K562 (cell line): ENCODE data around the gene JAK3. TPM values are rescaled to one million over a fixed set of nuclear protein-coding genes. Genes with fewer than 3 reads are reported as not detected.

Source experiments
- ATAC-seq: fragments of 200-7000 bp; cut with Tn5 transposase; 3 replicates; pipeline ENCODE4 v1.9.1; 2020; ENCODE audit warnings: moderate library complexity
- BruUV-seq: library from RNA; stranded (reverse); fragments of 400-500 nt; replicated peaks from 2 replicates; lab custom pipeline; 2021; lab: Mats Ljungman, UMichigan
- CTCF ChIA-PET: fragments of 300-600 bp; formaldehyde crosslinking; extraction: SDS; loops from one replicate; lab custom pipeline; 2021; ENCODE audit warnings: low intra/inter-chr PET ratio; lab: Yijun Ruan, JAX
- POLR2A ChIA-PET: fragments of 300-600, 350-650 bp; sonication (Branson Sonifier 250); formaldehyde crosslinking; extraction: SDS; loops from one replicate; lab custom pipeline; 2021; ENCODE audit warnings: antibody characterized with exemption, inconsistent platforms; lab: Yijun Ruan, JAX
- DNase-seq, 4 experiments: peaks; one replicate each; pipeline versions ENCODE4 v3.0.0 to v3.0.0-alpha.2; 2011 to 2018; ENCODE audit warnings: low spot score in 3 of 4, mixed read lengths in 3 of 4; ENCODE audit errors: extremely low read depth in 1 of 4
- FAIRE-seq: peaks from 2 replicates; lab custom pipeline; 2011; peaks lifted over from hg19 to GRCh38; lab: Jason Lieb, UNC
- H2AFZ ChIP-seq: 2 replicates; pipeline ENCODE4 v1.6.0; 2011; ENCODE audit warnings: low read depth, low read length, control low read depth, inconsistent platforms
- H3K27ac ChIP-seq: fragments of 200-600 bp; 3 replicates; pipeline ENCODE4 v1.8.0; 2011; ENCODE audit warnings: low read depth, mild to moderate bottlenecking, control low read depth, inconsistent platforms, low read length, moderate library complexity, mixed read lengths; ENCODE audit errors: extremely low read depth
- H3K27me3 ChIP-seq, 2 experiments: fragments of 300-600 bp in 1 of 2; 2 replicates in 1 of 2; 3 replicates in 1 of 2; pipeline versions ENCODE4 v1.6.0 to v1.8.0; 2011; ENCODE audit warnings: inconsistent platforms in 2 of 2, low read length in 2 of 2, mild to moderate bottlenecking in 1 of 2, mixed read lengths in 1 of 2, moderate library complexity in 1 of 2; ENCODE audit not compliant: control insufficient read depth in 2 of 2, insufficient read depth in 2 of 2
- H3K36me3 ChIP-seq: fragments of 300-600 bp; 3 replicates; pipeline ENCODE4 v1.8.0; 2011; ENCODE audit warnings: mild to moderate bottlenecking, low read length, inconsistent platforms; ENCODE audit not compliant: control insufficient read depth, insufficient read depth
- H3K4me1 ChIP-seq, 2 experiments: fragments of 200-600 bp in 1 of 2; replicated peaks in 1 of 2; 2 replicates in 1 of 2; 3 replicates in 1 of 2; pipeline versions ENCODE4 v1.5.1 to v1.8.0; 2011; ENCODE audit warnings: inconsistent platforms in 2 of 2, low read length in 2 of 2, mild to moderate bottlenecking in 1 of 2, mixed read lengths in 1 of 2, moderate library complexity in 1 of 2; ENCODE audit not compliant: control insufficient read depth in 2 of 2, insufficient read depth in 2 of 2
- H3K4me2 ChIP-seq: 2 replicates; pipeline ENCODE4 v1.6.1; 2011; ENCODE audit warnings: low read length, control low read depth, inconsistent platforms, mixed read lengths; ENCODE audit not compliant: insufficient read depth
- H3K4me3 ChIP-seq: fragments of 200-600 bp; sonication (generic), shearing (Covaris generic); 2 replicates; pipeline ENCODE4 v1.5.1; 2016; ENCODE audit warnings: control low read depth, inconsistent platforms
- H3K79me2 ChIP-seq: fragments of 200-600 bp; 3 replicates; pipeline ENCODE4 v1.8.0; 2011; ENCODE audit warnings: low read length, inconsistent platforms; ENCODE audit not compliant: control insufficient read depth, insufficient read depth
- H3K9ac ChIP-seq, 2 experiments: 2 replicates each; pipeline versions ENCODE4 v1.6.0 to v1.6.1; 2011; ENCODE audit warnings: low read depth in 2 of 2, low read length in 2 of 2, control low read depth in 1 of 2, inconsistent platforms in 1 of 2, mild to moderate bottlenecking in 1 of 2, mixed read lengths in 1 of 2; ENCODE audit not compliant: insufficient read depth in 1 of 2
- H3K9me1 ChIP-seq: one replicate; pipeline ENCODE4 v1.6.0; 2011; ENCODE audit warnings: inconsistent platforms, mild to moderate bottlenecking, low read length, moderate library complexity; ENCODE audit not compliant: control insufficient read depth, insufficient read depth
- H3K9me3 ChIP-seq: replicated peaks from 2 replicates; pipeline ENCODE4 v1.5.1; 2011; ENCODE audit warnings: low read depth, low read length, inconsistent platforms; ENCODE audit not compliant: control insufficient read depth, insufficient read depth
- H4K20me1 ChIP-seq: replicated peaks from 2 replicates; pipeline ENCODE4 v1.6.1; 2011; ENCODE audit warnings: low read length, inconsistent platforms, mixed read lengths; ENCODE audit not compliant: control insufficient read depth, insufficient read depth
- ATF7 ChIP-seq: fragments of 450-650 bp; IDR thresholded peaks from 2 replicates; pipeline ENCODE4 v1.7.1; 2014; ENCODE audit warnings: mild to moderate bottlenecking, moderate library complexity
- DIDO1 ChIP-seq: fragments of 450-650 bp; IDR thresholded peaks from 2 replicates; pipeline ENCODE4 v1.6.1; 2016; ENCODE audit warnings: low read depth, missing biosample characterization, missing genetic modification characterization
- GABPB1 ChIP-seq: sonication (generic); formaldehyde crosslinking; IDR thresholded peaks from 2 replicates; pipeline ENCODE4 v1.8.0; 2022; ENCODE audit warnings: mild to moderate bottlenecking, missing genetic modification reagents
- HNRNPK ChIP-seq: fragments of 200-400 bp; formaldehyde crosslinking; IDR thresholded peaks from one replicate; pipeline ENCODE4 v1.6.1; 2018; ENCODE audit warnings: mild to moderate bottlenecking, low read depth, low read length; ENCODE audit not compliant: poor library complexity, severe bottlenecking
- KDM4B ChIP-seq, 2 experiments: fragments of 450-650 bp in 1 of 2; sonication (generic) in 1 of 2; IDR thresholded peaks; 2 replicates each; pipeline ENCODE4 v1.6.1; 2016 to 2017; ENCODE audit warnings: borderline replicate concordance in 2 of 2, antibody characterized with exemption in 1 of 2, low read depth in 1 of 2, mild to moderate bottlenecking in 1 of 2
- KLF16 ChIP-seq: IDR thresholded peaks from 2 replicates; pipeline ENCODE4 v1.6.1; 2016; ENCODE audit warnings: antibody characterized with exemption
- MCM2 ChIP-seq: fragments of 450-650 bp; IDR thresholded peaks from 2 replicates; pipeline ENCODE4 v1.6.1; 2017; ENCODE audit warnings: low read depth, mild to moderate bottlenecking
- POLR2A ChIP-seq: fragments of 450-650 bp; conservative IDR thresholded peaks from 2 replicates; pipeline ENCODE4 v1.6.1; 2016
- SAFB2 ChIP-seq: fragments of 200-400 bp; formaldehyde crosslinking; IDR thresholded peaks from 2 replicates; pipeline ENCODE4 v1.6.1; 2018; ENCODE audit warnings: borderline replicate concordance, low read length, low read depth, moderate library complexity; ENCODE audit not compliant: severe bottlenecking
- SAP30 ChIP-seq: fragments of 200-600 bp; sonication (generic); IDR thresholded peaks from 2 replicates; pipeline ENCODE4 v1.6.1; 2012; ENCODE audit warnings: borderline replicate concordance, low read depth, mild to moderate bottlenecking, moderate library complexity, low read length, control low read depth, inconsistent platforms; ENCODE audit not compliant: insufficient read depth, poor library complexity, severe bottlenecking
- XRCC5 ChIP-seq: fragments of 200-400 bp; formaldehyde crosslinking; IDR thresholded peaks from 2 replicates; pipeline ENCODE4 v1.6.1; 2017; ENCODE audit warnings: low read depth, mild to moderate bottlenecking, low read length
- ZFP30 ChIP-seq: fragments of 250-450 bp; sonication (Bioruptor Pico); IDR thresholded peaks from 2 replicates; pipeline ENCODE4 v1.8.0; 2022; ENCODE audit warnings: moderate library complexity, mild to moderate bottlenecking, inconsistent platforms, borderline replicate concordance
- ZKSCAN1 ChIP-seq: fragments of 150-350 bp; IDR thresholded peaks from 2 replicates; pipeline ENCODE4 v1.6.1; 2016; ENCODE audit warnings: low read depth, low read length
- ZNF445 ChIP-seq: fragments of 250-450 bp; sonication (Bioruptor Pico); IDR thresholded peaks from 2 replicates; pipeline ENCODE4 v1.4.0; 2020; ENCODE audit warnings: low read depth, mild to moderate bottlenecking, moderate library complexity
- ZSCAN29 ChIP-seq: fragments of 450-650 bp; IDR thresholded peaks from 2 replicates; pipeline ENCODE4 v1.6.1; 2017
- WGBS: fragments of 100-300 bp; shearing (Covaris generic); methylation state at CpG from one replicate; pipeline ENCODE4 v1.1.6; 2016; ENCODE audit warnings: low coverage, mixed read lengths; ENCODE audit not compliant: insufficient coverage; ENCODE audit errors: missing lambda C conversion rate; 5-methylcytosine and 5-hydroxymethylcytosine counted together
- in situ Hi-C: fragments of 300-500 bp; cut with MboI; formaldehyde crosslinking; loops from 4 replicates; pipeline ENCODE4 v1.15.0; 2018; ENCODE audit warnings: inconsistent platforms, mixed read lengths
- intact Hi-C: fragments of 100-400 bp; cut with micrococcal nuclease; formaldehyde crosslinking; loops from 2 replicates; pipeline ENCODE4 v1.14.2; 2022
- polyA plus RNA-seq, 8 experiments: library from polyadenylated mRNA; depleted of rRNA in 4 of 8; stranded (reverse) in 5 of 8; unstranded in 3 of 8; fragments of >200 nt; fragmentation: Nextera tagmentation in 2 of 8; fragmentation: Illumina TruSeq in 1 of 8; extraction: Ambion mirVana in 2 of 8; extraction: Trizol in 1 of 8; gene quantifications; 2 replicates each; pipeline versions ENCODE4 v1.2.1 to v1.2.3, GENCODE V29; 2011 to 2014; ENCODE audit warnings: inconsistent platforms in 1 of 8, missing spikeins in 1 of 8
- total RNA-seq, 7 experiments: library from RNA; depleted of rRNA in 6 of 7; stranded (reverse); fragments of >200 nt in 6 of 7; fragmentation: Illumina TruSeq in 2 of 7; extraction: Trizol in 2 of 7; gene quantifications; 2 replicates each; pipeline versions ENCODE4 v1.2.1 to v1.2.3, GENCODE V29; 2011 to 2021; ENCODE audit warnings: low replicate concordance in 1 of 7
- TF ChIP-seq, protein P1 (sequence below): fragments of 450-650 bp; IDR thresholded peaks from 2 replicates; pipeline ENCODE4 v1.6.1; 2016; ENCODE audit warnings: antibody characterized with exemption
- TF ChIP-seq, protein P2 (sequence below): sonication (generic); formaldehyde crosslinking; IDR thresholded peaks from 2 replicates; pipeline ENCODE4 v1.5.0; 2020; ENCODE audit warnings: missing genetic modification reagents

Gene JAK3
- total and polyA plus RNA-seq, 9 of the 15 experiments (the other 6 are each of a cell fraction or from before 2014, with no cell fraction given), result 0.01 to 0.18 (median 0.07) TPM; not detected in 1

DNA sequence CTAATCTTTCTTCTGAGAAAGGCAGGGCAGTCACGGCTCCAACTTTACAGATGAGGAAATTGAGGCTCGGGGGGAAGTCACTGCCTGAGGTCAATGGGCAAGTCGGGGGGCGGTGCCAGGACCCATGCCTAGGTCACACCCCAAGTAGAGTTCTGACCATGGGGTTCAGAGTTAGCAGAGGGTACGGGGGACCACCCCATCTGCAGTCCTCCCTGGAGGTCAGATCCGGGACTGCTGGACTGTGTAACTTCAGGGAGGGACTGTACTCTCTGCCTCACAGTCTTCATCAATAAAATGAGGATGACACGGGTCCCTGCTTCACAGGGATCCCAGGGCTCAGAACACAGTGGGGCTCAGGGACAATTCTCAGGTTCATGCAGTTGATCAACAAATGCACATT is 31.7 kb upstream of the JAK3 start:
- Histone ChIP-seq H3K79me2 (no peaks in the 10 kb centered on the region), H3K27ac (no peak overlapping the region), H3K9me3 (no peaks in the 10 kb centered on the region), H3K4me2 (no peak overlapping the region), H4K20me1 (peaks cover 4% of the 10 kb centered on the region; the same call in 1 of the 2 replicates), H3K9ac (no peak overlapping the region), H3K4me1 (peaks cover 0 to 17% of the 10 kb centered on the region in 2 experiments; a peak in 3 of 5 replicates), H2AFZ (no peak overlapping the region), H3K27me3 (peaks cover 18 to 49% of the 10 kb centered on the region in 2 experiments; a peak in 3 of 5 replicates), H3K36me3 (no peaks in the 10 kb centered on the region), H3K4me3 (no peak overlapping the region), H3K9me1 (peaks cover 3% of the 10 kb centered on the region)
- BruUV-seq, result no TSS peak
- intact Hi-C loops (no loop called here), in situ Hi-C loops (no loop called here)
- FAIRE-seq, result no peak
- WGBS, result 0% methylated on average over 7 of the region's 7 CpGs
- no peak for TF ChIP-seq KLF16
- TF ChIP-seq DIDO1 (tag), result no peak
- no peak for TF ChIP-seq SAFB2
- TF ChIP-seq ZKSCAN1, result no peak
- no peak for TF ChIP-seq MCM2
- no peak for TF ChIP-seq HNRNPK
- no peak for TF ChIP-seq GABPB1
- no peak for TF ChIP-seq ZNF445 (CRISPR knock-in tag)
- no peak for TF ChIP-seq ZFP30 (CRISPR knock-in tag)
- TF ChIP-seq POLR2A, result no peak
- TF ChIP-seq SAP30, result no peak
- no peak for TF ChIP-seq ATF7
- no peak for TF ChIP-seq KDM4B (IDR thresholded peaks at IDR 0.05; ENCODE audit: borderline replicate concordance in 2 of 2, low read depth in 1 of 2)
- TF ChIP-seq, protein P1, sequence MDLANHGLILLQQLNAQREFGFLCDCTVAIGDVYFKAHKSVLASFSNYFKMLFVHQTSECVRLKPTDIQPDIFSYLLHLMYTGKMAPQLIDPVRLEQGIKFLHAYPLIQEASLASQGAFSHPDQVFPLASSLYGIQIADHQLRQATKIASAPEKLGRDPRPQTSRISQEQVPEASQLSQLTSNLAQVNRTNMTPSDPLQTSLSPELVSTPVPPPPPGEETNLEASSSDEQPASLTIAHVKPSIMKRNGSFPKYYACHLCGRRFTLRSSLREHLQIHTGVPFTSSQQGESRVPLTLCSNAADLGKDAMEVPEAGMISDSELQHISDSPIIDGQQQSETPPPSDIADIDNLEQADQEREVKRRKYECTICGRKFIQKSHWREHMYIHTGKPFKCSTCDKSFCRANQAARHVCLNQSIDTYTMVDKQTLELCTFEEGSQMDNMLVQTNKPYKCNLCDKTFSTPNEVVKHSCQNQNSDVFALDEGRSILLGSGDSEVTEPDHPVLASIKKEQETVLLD, result no peak
- TF ChIP-seq ZSCAN29, result no peak
- TF ChIP-seq, protein P2, sequence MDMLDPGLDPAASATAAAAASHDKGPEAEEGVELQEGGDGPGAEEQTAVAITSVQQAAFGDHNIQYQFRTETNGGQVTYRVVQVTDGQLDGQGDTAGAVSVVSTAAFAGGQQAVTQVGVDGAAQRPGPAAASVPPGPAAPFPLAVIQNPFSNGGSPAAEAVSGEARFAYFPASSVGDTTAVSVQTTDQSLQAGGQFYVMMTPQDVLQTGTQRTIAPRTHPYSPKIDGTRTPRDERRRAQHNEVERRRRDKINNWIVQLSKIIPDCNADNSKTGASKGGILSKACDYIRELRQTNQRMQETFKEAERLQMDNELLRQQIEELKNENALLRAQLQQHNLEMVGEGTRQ (CRISPR knock-in tag), result no peak
- no peak for TF ChIP-seq XRCC5
- ChIA-PET CTCF (no interaction called here), POLR2A (interaction anchor here (1.0 to 1.7 kb wide), 3 partner anchors 10 to 53 kb away, joined by 3 to 8 read pairs (median 4); partner anchors contain the start of gene CCDC124)
- ATAC-seq, result no peak
- no peak for DNase-seq
